GM13977 (cell line): ENCODE measurements around the gene RING1.

Source experiments
- DNase-seq: peaks from one replicate; pipeline ENCODE4 v3.0.0; 2012; ENCODE audit warnings: low spot score
- in situ Hi-C: fragments of 300-500 bp; cut with MboI; formaldehyde crosslinking; loops from one replicate; pipeline ENCODE4 v1.12.0; 2022; ENCODE audit warnings: low sequenced_read_pairs, low pct_unique_long_range_greater_than_20kb, mixed read lengths, inconsistent platforms; ENCODE audit not compliant: unreplicated experiment
- TF ChIP-seq, protein P1 (sequence below): IDR thresholded peaks from 2 replicates; pipeline ENCODE4 v1.5.1; 2012; ENCODE audit warnings: mild to moderate bottlenecking, control low read depth; ENCODE audit not compliant: insufficient read depth; ENCODE audit errors: extremely low read depth, missing control alignments

RING1 gene

DNA sequence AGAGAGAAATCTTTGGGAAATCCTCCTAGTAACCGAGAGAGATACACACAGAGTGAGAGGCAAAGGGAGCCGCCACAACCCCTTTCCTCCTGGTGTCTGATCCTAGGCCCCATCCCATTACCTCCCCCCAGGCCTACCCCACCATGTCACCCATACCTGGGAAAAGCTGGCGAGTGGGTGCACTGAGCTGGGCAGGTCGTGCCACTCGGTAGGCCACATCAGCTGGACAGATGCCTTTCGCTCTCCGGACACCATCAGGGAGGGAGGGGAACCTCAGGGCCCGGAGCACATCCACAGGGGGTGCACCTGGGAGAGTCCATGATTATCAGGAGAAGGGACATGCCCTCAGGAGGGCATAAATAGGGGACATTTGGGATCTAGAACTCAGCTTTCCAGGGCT lies 19.1 kb upstream of the RING1 start:
- TF ChIP-seq, protein P1, sequence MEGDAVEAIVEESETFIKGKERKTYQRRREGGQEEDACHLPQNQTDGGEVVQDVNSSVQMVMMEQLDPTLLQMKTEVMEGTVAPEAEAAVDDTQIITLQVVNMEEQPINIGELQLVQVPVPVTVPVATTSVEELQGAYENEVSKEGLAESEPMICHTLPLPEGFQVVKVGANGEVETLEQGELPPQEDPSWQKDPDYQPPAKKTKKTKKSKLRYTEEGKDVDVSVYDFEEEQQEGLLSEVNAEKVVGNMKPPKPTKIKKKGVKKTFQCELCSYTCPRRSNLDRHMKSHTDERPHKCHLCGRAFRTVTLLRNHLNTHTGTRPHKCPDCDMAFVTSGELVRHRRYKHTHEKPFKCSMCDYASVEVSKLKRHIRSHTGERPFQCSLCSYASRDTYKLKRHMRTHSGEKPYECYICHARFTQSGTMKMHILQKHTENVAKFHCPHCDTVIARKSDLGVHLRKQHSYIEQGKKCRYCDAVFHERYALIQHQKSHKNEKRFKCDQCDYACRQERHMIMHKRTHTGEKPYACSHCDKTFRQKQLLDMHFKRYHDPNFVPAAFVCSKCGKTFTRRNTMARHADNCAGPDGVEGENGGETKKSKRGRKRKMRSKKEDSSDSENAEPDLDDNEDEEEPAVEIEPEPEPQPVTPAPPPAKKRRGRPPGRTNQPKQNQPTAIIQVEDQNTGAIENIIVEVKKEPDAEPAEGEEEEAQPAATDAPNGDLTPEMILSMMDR, result no peak
- DNase-seq, result no peak
- in situ Hi-C loops, result no loop called here

DNA sequence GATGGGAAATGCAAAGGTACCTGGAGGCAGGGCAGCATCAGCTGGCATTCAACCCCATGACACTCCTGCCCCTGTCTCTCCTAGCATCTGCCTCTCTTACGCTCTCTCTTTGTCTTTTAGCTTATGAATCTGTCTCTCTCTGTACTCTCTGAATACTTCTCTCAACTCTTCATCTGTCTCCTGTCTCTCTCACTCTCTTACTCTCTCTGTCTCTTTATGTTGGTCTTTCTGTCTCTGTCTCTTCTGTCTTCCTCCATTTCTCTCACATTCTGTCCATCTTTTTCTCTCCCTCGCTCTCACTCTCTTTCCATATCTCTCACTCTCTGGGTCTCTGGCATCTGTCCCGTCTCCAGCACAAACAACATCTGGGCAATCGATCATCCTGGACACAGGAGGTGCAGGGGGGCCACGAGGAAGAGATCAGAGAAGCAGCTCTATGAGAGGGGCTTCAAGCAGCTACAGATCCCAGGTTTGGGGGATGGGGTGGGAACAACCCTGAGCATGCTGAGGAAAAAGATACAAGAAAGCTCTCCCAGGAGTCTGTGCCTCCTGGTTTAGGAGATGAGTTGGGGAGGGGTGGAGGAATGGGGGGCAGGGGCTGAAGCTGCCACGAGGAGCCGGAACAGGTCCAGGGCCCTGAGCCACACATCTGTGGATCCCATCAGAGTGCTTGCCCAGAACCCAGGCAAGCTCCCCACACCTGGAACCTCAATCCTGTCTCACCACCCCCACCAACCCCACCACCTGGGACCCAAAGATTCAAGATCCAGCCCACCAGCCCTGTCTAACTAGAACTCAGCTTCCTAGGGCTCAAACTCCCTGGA lies 18.5 kb upstream of the RING1 start:
- DNase-seq, result no peak
- in situ Hi-C loops, result no loop called here
- TF ChIP-seq, protein P1, result no peak

DNA sequence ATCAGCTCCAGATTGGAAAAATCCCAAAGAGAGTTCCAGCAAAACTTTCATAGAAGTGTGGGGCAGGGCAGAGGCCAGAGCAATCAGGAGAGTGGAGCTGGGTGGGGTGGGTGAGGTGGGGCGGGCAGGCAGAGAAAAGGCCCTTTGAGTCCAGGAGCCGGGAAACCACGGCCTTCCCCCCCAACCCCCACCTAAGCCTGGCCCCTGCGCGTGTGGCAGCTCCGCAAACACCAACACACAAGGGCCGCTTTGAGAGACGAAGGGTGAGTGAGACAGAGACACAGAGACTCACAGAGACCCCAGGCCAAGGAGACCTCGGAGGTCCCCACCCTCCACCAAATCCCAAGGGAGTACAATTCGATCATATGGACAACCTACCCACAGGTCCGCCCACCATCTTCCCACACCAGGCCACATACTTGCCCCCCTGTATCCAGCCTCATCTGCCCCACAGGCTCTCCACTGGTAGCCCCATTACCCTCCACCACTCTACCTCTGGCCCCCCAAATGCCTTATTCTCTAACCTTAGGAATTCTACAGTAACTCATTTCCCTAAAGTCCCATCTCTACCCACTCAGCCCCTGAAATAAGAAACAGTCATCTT lies 17.7 kb upstream of the RING1 start:
- no peak for DNase-seq
- TF ChIP-seq, protein P1, result no peak
- in situ Hi-C loops, result no loop called here

DNA sequence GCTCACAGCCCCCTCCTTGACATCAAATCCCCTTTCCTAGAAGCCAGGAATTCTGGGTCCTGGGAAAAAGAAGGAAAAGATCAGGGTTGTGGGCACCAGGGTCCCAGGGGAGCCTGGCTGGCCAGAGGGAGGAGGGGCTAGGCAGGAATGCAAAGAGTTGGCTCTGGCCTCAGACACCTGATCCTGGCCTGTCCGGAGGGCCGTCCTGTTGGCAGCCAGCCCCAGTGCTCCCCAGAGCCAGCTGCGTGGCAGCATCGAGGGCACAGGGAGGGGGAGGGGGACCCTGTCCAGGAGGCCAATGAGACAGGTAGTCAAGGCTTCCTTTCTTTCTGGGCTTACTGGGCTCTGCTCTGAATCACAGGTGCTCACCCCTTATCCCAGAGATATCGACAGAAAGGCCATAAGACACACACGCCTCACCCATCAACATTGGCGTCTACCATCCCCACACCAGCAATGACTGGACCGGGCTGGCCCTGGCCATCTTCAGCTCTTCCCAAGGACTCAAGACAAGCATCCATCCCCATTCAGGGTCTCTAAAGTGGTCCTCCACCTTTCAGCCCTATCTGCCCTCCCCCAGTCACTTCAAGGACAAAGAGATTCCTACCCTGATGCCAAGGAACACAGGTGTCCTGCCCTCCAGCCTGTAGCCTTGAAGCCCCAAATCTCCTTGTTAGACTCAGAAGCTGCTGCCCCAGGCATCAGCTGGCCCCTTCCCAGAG lies 16.8 kb upstream of the RING1 start:
- TF ChIP-seq, protein P1, result no peak

DNA sequence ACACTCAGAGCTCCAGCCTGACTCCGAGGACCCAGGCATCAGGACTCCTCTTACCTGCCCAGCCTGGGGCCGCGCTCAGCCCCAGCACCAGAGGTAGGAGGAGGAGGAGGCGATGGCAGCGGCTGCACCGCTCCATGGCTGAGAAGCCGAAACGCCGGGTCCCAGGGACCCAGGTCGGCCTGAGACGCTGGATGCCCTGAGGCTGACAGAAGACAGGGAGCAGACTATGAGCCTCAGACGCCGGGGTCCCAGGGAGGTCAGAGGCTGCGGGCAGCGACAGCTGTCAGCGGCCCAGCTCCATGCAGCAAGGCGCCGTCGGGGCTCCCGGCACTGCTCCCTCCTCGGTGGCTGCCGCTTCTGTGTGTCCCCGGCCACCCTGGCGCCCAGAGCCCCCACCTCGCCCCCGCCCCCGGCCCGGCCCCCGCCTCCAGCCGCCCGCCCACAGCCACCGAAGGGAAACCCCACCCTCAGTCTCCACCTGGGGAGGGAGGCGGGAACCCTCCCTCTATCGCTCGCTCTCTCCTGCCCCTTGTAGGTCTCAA lies 16.1 kb upstream of the RING1 start, which contains the start of gene COL11A2:
Gene COL11A2, minus strand, starts transcription at position 363 of the 542 bp plus-strand sequence. Its CDS starts 227 bp downstream, at position 136.
- TF ChIP-seq, protein P1, result no peak
- peak; percentile 48 for DNase-seq
- in situ Hi-C loops, result no loop called here

More for the DNA sequence above, 16.8 kb upstream of the RING1 start:
- no peak for DNase-seq
- in situ Hi-C loops, result no loop called here
